GM23338 (cell line): ENCODE results near the gene CLEC1A. TPM values are rescaled to one million over a fixed set of nuclear protein-coding genes. Genes with fewer than 3 reads are reported as not detected.

Experiments used
- ATAC-seq: fragments of 200-7000 bp; cut with Tn5 transposase; 3 replicates; pipeline ENCODE4 v1.9.1; 2020
- DNase-seq: peaks from one replicate; pipeline ENCODE4 v3.0.0-alpha.2; 2015; ENCODE audit warnings: low spot score
- H2AFZ ChIP-seq: fragments of 200-600 bp; sonication (generic); 2 replicates; pipeline ENCODE4 v1.8.0; 2016; ENCODE audit warnings: antibody characterized with exemption, mild to moderate bottlenecking, moderate library complexity
- H3F3A ChIP-seq: fragments of 200-600 bp; sonication (generic); replicated peaks from 2 replicates; pipeline ENCODE4 v1.8.0; 2017; ENCODE audit warnings: antibody characterized with exemption, mixed run types, low read depth
- H3K27ac ChIP-seq: fragments of 200-600 bp; sonication (generic); 2 replicates; pipeline ENCODE4 v1.6.1; 2016; ENCODE audit warnings: low read depth
- H3K27me3 ChIP-seq: fragments of 200-600 bp; sonication (generic); 2 replicates; pipeline ENCODE4 v1.8.0; 2016; ENCODE audit warnings: mild to moderate bottlenecking, mixed run types, moderate library complexity; ENCODE audit not compliant: insufficient read depth
- H3K36me3 ChIP-seq: fragments of 200-600 bp; sonication (generic); 2 replicates; pipeline ENCODE4 v1.8.0; 2016; ENCODE audit warnings: mild to moderate bottlenecking; ENCODE audit not compliant: insufficient read depth
- H3K4me1 ChIP-seq: fragments of 200-600 bp; sonication (generic); 2 replicates; pipeline ENCODE4 v1.8.0; 2016; ENCODE audit warnings: mild to moderate bottlenecking, moderate library complexity; ENCODE audit not compliant: insufficient read depth
- H3K4me2 ChIP-seq: fragments of 200-600 bp; sonication (generic); 2 replicates; pipeline ENCODE4 v1.7.1; 2017; ENCODE audit warnings: mixed run types
- H3K4me3 ChIP-seq: fragments of 200-600 bp; sonication (generic); 2 replicates; pipeline ENCODE4 v1.6.1; 2016; ENCODE audit warnings: mixed run types
- H3K79me2 ChIP-seq: fragments of 200-600 bp; sonication (generic); replicated peaks from 2 replicates; pipeline ENCODE4 v1.8.0; 2017; ENCODE audit warnings: mild to moderate bottlenecking; ENCODE audit not compliant: insufficient read depth
- H3K9me2 ChIP-seq: fragments of 200-600 bp; sonication (generic); 2 replicates; pipeline ENCODE4 v1.8.0; 2017; ENCODE audit not compliant: insufficient read depth
- H4K20me1 ChIP-seq: fragments of 200-600 bp; sonication (generic); replicated peaks from 2 replicates; pipeline ENCODE4 v1.8.0; 2017; ENCODE audit warnings: mild to moderate bottlenecking; ENCODE audit not compliant: insufficient read depth
- H3K27ac Mint-ChIP-seq: 2 replicates; pipeline ENCODE4 v1.8.0; 2020; ENCODE audit warnings: inconsistent platforms, mild to moderate bottlenecking, moderate library complexity, mixed read lengths
- H3K27me3 Mint-ChIP-seq: 3 replicates; pipeline ENCODE4 v1.8.0; 2022; ENCODE audit warnings: low read depth, mild to moderate bottlenecking, moderate library complexity, mixed read lengths, inconsistent platforms; ENCODE audit not compliant: insufficient read depth, poor library complexity
- H3K36me3 Mint-ChIP-seq: 3 replicates; pipeline ENCODE4 v1.8.0; 2021; ENCODE audit warnings: low read depth, mild to moderate bottlenecking, inconsistent platforms, moderate library complexity, mixed read lengths
- H3K4me1 Mint-ChIP-seq: 3 replicates; pipeline ENCODE4 v1.8.0; 2020; ENCODE audit warnings: mild to moderate bottlenecking, inconsistent platforms, mixed read lengths
- H3K4me3 Mint-ChIP-seq: 3 replicates; pipeline ENCODE4 v1.8.0; 2021; ENCODE audit warnings: moderate library complexity, mild to moderate bottlenecking, inconsistent platforms, mixed read lengths
- H3K9me3 Mint-ChIP-seq: 3 replicates; pipeline ENCODE4 v1.8.0; 2020; ENCODE audit warnings: moderate library complexity, mild to moderate bottlenecking, inconsistent platforms, mixed read lengths
- CREB1 ChIP-seq: fragments of 250-450 bp; sonication (Bioruptor Pico); IDR thresholded peaks from 2 replicates; pipeline ENCODE4 v1.5.0; 2020; ENCODE audit warnings: low read depth, mild to moderate bottlenecking, moderate library complexity
- EZH2 ChIP-seq: fragments of 200-600 bp; sonication (generic); IDR thresholded peaks from one replicate; pipeline ENCODE4 v1.8.0; 2017; ENCODE audit warnings: antibody characterized with exemption, mild to moderate bottlenecking, low read depth; ENCODE audit not compliant: unreplicated experiment
- EZH2phosphoT487 ChIP-seq: fragments of 200-600 bp; sonication (generic); IDR thresholded peaks from one replicate; pipeline ENCODE4 v1.8.1; 2018; ENCODE audit warnings: antibody characterized with exemption; ENCODE audit not compliant: unreplicated experiment
- NANOG ChIP-seq: IDR thresholded peaks from 2 replicates; pipeline ENCODE4 v1.6.1; 2016; ENCODE audit warnings: antibody characterized with exemption, borderline replicate concordance
- POLR2AphosphoS5 ChIP-seq: IDR thresholded peaks from 2 replicates; pipeline ENCODE4 v1.6.1; 2016; ENCODE audit warnings: antibody characterized with exemption, low read depth
- STAT1 ChIP-seq: IDR thresholded peaks from one replicate; pipeline ENCODE4 v1.6.1; 2016; ENCODE audit warnings: antibody characterized with exemption; ENCODE audit not compliant: unreplicated experiment
- ZNF114 ChIP-seq: fragments of 250-450 bp; sonication (Bioruptor Pico); IDR thresholded peaks from 2 replicates; pipeline ENCODE4 v1.5.0; 2020; ENCODE audit warnings: mild to moderate bottlenecking, moderate library complexity
- ZNF331 ChIP-seq: fragments of 250-450 bp; sonication (Bioruptor Pico); IDR thresholded peaks from 2 replicates; pipeline ENCODE4 v1.5.0; 2020; ENCODE audit warnings: low read depth, mild to moderate bottlenecking, moderate library complexity
- polyA plus RNA-seq: library from polyadenylated mRNA; unstranded; fragments of >200 nt; fragmentation: Nextera tagmentation; extraction: Ambion mirVana; gene quantifications from 2 replicates; pipeline ENCODE4 v1.2.1, GENCODE V29; 2016
- total RNA-seq: library from RNA; depleted of rRNA; stranded (reverse); fragments of >200 nt; shearing (Covaris generic); gene quantifications from 2 replicates; pipeline ENCODE4 v1.2.3, GENCODE V29; 2014
- TF ChIP-seq, protein P1 (sequence below): fragments of 250-450 bp; sonication (Bioruptor Pico); IDR thresholded peaks from 2 replicates; pipeline ENCODE4 v1.5.0; 2020; ENCODE audit warnings: mild to moderate bottlenecking, moderate library complexity

The CLEC1A gene
- total and polyA plus RNA-seq, 2 experiments from 2014 or later, result 1.1 TPM; not detected in 1

DNA sequence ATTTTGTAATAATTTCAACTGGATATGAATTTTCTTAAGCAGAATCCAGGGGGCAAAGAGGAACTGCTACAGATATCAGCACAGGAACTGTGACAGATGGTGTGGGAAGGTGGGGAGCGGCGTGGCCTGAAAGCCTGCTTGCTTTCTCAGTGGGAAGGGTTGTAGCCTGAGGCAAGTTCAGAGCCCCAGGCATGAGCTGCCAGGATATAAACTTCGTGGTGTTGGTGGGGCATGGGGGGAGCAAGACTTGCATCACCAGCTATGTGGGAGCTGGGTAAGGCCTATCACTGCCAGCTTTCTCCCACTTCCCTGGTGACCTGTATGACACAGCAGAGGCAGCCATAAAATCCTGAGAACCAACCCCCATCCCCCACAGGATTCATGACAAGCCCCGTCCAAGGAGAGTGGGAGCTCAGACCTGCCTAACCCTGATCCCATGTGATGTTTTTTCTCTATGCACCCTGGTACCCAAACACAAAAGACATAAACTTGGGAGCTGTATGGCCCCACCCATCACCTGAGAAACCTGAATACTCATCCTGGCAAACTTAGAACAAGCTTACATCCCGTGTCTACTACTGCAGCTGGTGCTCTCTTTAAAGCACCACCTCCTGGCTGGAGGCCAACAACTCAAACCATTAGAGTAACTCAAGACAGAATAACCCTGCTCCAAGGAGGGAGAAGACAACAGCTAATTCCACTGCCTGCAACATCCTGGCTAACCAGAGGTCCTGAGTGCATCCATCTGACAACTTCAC lies 16.5 kb downstream of the CLEC1A start:
- H3K27me3 Mint-ChIP-seq, result no peaks in the 10 kb centered on the region
- Histone ChIP-seq H2AFZ (no peak overlapping the region), H3K27me3 (no peaks in the 10 kb centered on the region), H3K4me3 (no peak overlapping the region), H3K79me2 (no peaks in the 10 kb centered on the region), H3K9me2 (no peaks in the 10 kb centered on the region; the same call in 1 of the 2 replicates), H4K20me1 (no peaks in the 10 kb centered on the region), H3F3A (no peaks in the 10 kb centered on the region), H3K27ac (no peak overlapping the region), H3K36me3 (no peaks in the 10 kb centered on the region), H3K4me2 (no peak overlapping the region), H3K4me1 (peaks cover 6% of the 10 kb centered on the region; the same call in 1 of the 2 replicates)
- no peak overlapping the region for H3K4me3 Mint-ChIP-seq
- DNase-seq, result no peak
- no peak overlapping the region for H3K27ac Mint-ChIP-seq
- 0 out of 3 replicates have a peak, but pooled peaks cover 3% of the 10 kb centered on the region for H3K9me3 Mint-ChIP-seq
- H3K36me3 Mint-ChIP-seq, result no peaks in the 10 kb centered on the region
- ATAC-seq, result no peak
- TF ChIP-seq EZH2phosphoT487 (no peak), ZNF331 (CRISPR knock-in tag) (no peak), CREB1 (no peak), STAT1 (no peak), NANOG (no peak), ZNF114 (CRISPR knock-in tag) (no peak), EZH2 (no peak), POLR2AphosphoS5 (no peak)
- TF ChIP-seq, protein P1, sequence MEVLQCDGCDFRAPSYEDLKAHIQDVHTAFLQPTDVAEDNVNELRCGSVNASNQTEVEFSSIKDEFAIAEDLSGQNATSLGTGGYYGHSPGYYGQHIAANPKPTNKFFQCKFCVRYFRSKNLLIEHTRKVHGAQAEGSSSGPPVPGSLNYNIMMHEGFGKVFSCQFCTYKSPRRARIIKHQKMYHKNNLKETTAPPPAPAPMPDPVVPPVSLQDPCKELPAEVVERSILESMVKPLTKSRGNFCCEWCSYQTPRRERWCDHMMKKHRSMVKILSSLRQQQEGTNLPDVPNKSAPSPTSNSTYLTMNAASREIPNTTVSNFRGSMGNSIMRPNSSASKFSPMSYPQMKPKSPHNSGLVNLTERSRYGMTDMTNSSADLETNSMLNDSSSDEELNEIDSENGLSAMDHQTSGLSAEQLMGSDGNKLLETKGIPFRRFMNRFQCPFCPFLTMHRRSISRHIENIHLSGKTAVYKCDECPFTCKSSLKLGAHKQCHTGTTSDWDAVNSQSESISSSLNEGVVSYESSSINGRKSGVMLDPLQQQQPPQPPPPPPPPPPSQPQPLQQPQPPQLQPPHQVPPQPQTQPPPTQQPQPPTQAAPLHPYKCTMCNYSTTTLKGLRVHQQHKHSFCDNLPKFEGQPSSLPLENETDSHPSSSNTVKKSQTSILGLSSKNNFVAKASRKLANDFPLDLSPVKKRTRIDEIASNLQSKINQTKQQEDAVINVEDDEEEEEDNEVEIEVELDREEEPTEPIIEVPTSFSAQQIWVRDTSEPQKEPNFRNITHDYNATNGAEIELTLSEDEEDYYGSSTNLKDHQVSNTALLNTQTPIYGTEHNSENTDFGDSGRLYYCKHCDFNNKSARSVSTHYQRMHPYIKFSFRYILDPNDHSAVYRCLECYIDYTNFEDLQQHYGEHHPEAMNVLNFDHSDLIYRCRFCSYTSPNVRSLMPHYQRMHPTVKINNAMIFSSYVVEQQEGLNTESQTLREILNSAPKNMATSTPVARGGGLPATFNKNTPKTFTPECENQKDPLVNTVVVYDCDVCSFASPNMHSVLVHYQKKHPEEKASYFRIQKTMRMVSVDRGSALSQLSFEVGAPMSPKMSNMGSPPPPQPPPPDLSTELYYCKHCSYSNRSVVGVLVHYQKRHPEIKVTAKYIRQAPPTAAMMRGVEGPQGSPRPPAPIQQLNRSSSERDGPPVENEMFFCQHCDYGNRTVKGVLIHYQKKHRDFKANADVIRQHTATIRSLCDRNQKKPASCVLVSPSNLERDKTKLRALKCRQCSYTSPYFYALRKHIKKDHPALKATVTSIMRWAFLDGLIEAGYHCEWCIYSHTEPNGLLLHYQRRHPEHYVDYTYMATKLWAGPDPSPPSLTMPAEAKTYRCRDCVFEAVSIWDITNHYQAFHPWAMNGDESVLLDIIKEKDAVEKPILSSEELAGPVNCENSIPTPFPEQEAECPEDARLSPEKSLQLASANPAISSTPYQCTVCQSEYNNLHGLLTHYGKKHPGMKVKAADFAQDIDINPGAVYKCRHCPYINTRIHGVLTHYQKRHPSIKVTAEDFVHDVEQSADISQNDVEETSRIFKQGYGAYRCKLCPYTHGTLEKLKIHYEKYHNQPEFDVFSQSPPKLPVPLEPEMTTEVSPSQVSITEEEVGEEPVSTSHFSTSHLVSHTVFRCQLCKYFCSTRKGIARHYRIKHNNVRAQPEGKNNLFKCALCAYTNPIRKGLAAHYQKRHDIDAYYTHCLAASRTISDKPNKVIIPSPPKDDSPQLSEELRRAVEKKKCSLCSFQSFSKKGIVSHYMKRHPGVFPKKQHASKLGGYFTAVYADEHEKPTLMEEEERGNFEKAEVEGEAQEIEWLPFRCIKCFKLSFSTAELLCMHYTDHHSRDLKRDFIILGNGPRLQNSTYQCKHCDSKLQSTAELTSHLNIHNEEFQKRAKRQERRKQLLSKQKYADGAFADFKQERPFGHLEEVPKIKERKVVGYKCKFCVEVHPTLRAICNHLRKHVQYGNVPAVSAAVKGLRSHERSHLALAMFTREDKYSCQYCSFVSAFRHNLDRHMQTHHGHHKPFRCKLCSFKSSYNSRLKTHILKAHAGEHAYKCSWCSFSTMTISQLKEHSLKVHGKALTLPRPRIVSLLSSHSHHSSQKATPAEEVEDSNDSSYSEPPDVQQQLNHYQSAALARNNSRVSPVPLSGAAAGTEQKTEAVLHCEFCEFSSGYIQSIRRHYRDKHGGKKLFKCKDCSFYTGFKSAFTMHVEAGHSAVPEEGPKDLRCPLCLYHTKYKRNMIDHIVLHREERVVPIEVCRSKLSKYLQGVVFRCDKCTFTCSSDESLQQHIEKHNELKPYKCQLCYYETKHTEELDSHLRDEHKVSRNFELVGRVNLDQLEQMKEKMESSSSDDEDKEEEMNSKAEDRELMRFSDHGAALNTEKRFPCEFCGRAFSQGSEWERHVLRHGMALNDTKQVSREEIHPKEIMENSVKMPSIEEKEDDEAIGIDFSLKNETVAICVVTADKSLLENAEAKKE (CRISPR knock-in tag), result no peak
- H3K4me1 Mint-ChIP-seq, result no peaks in the 10 kb centered on the region; the same call in 2 of the 3 replicates
